ENCODE data around the gene CAPN1. TPM values are rescaled to one million over a fixed set of nuclear protein-coding genes. Genes with fewer than 3 reads are reported as not detected.

Gene CAPN1
- total and polyA plus RNA-seq, 9 of the 15 experiments (the other 6 are each of a cell fraction or from before 2014, with no cell fraction given) = 3.5 to 199 (median 61.6) TPM

DNA sequence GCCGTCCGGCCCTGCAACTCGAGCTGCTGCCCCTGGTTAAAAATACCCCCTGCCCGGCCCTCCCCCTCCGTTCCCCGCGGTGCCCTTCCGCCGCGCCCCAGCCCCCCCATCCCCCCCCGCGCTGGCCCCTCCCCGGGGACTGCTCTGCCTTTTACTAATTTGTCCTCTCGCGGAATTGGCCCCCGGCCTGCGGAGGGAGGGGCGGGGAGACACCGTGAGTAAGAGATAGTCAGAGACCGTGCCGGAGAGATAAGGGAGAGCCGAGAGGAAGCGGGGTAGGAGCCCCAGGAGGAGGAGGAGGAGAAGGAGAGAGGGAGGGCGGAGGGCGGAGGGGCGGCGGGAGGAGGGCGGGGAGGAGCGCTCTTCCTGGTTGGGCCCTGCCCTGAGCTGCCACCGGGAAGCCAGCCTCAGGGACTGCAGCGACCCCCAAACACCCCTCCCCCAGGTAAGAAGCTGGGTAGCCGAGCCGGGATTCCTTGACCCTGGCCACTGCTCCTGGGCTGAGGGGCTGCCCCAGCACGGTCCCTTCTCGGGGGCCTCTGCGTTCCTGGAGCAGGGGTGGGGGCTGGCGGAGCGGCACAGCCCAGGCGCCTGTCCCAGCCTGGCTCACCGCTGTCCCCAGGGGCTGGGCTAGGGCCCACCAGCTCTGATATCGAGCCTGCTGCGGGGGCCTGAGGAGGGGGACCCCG is at the start of gene CAPN1 (continued):
- peak; percentile 92 for TF ChIP-seq FOSL1 (tag; conservative IDR thresholded peaks at IDR 0.05)
- TF ChIP-seq KLF1 (tag; IDR thresholded peaks at IDR 0.05) = no peak
- no peak for TF ChIP-seq TAF7 (tag; IDR thresholded peaks at IDR 0.05)
- no peak for TF ChIP-seq EHMT2 (IDR thresholded peaks at IDR 0.05)
- TF ChIP-seq NFYB (IDR thresholded peaks at IDR 0.05; ENCODE audit: extremely low read depth, insufficient read length) = no peak
- TF ChIP-seq CC2D1A (IDR thresholded peaks at IDR 0.05) = no peak
- no peak for TF ChIP-seq RUNX1 (IDR thresholded peaks at IDR 0.05; ENCODE audit: low read depth)
- TF ChIP-seq ERF (CRISPR knock-in tag; IDR thresholded peaks at IDR 0.05) = no peak
- TF ChIP-seq HNRNPH1 (optimal IDR thresholded peaks at IDR 0.05; ENCODE audit: low read depth, low read length) = no peak
- TF ChIP-seq NCOA4 (IDR thresholded peaks at IDR 0.05; ENCODE audit: partially characterized antibody) = no peak
- TF ChIP-seq SETDB1 (IDR thresholded peaks at IDR 0.05; ENCODE audit: low read length) = no peak
- no peak for TF ChIP-seq KDM1A (IDR thresholded peaks at IDR 0.05)
- TF ChIP-seq ZNF696 (CRISPR knock-in tag; conservative IDR thresholded peaks at IDR 0.05) = no peak
- TF ChIP-seq ZNF124 (CRISPR knock-in tag; IDR thresholded peaks at IDR 0.05) = no peak
- no peak for TF ChIP-seq MAFK (IDR thresholded peaks at IDR 0.05; ENCODE audit: low read length)
- TF ChIP-seq HMGN3 (IDR thresholded peaks at IDR 0.05; ENCODE audit: borderline replicate concordance, extremely low read depth, insufficient read length, low read depth, low read length) = no peak
- no peak; the same call in 1 of the 2 replicates for TF ChIP-seq TCF3 (CRISPR knock-in tag; IDR thresholded peaks at IDR 0.05)
- no peak for TF ChIP-seq HNRNPK (IDR thresholded peaks at IDR 0.05; ENCODE audit: low read depth, low read length, poor library complexity, severe bottlenecking)
- TF ChIP-seq ZFPM2 (CRISPR knock-in tag; IDR thresholded peaks at IDR 0.05) = no peak
- TF ChIP-seq, protein P1, sequence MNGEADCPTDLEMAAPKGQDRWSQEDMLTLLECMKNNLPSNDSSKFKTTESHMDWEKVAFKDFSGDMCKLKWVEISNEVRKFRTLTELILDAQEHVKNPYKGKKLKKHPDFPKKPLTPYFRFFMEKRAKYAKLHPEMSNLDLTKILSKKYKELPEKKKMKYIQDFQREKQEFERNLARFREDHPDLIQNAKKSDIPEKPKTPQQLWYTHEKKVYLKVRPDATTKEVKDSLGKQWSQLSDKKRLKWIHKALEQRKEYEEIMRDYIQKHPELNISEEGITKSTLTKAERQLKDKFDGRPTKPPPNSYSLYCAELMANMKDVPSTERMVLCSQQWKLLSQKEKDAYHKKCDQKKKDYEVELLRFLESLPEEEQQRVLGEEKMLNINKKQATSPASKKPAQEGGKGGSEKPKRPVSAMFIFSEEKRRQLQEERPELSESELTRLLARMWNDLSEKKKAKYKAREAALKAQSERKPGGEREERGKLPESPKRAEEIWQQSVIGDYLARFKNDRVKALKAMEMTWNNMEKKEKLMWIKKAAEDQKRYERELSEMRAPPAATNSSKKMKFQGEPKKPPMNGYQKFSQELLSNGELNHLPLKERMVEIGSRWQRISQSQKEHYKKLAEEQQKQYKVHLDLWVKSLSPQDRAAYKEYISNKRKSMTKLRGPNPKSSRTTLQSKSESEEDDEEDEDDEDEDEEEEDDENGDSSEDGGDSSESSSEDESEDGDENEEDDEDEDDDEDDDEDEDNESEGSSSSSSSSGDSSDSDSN (IDR thresholded peaks at IDR 0.05; ENCODE audit: borderline replicate concordance in 1 of 2, low read depth in 2 of 2, low read length in 2 of 2) = 0 out of 4 replicates have a peak, but pooled peaks of 1 of the 2 experiments have one; percentile 13
- TF ChIP-seq, protein P2, sequence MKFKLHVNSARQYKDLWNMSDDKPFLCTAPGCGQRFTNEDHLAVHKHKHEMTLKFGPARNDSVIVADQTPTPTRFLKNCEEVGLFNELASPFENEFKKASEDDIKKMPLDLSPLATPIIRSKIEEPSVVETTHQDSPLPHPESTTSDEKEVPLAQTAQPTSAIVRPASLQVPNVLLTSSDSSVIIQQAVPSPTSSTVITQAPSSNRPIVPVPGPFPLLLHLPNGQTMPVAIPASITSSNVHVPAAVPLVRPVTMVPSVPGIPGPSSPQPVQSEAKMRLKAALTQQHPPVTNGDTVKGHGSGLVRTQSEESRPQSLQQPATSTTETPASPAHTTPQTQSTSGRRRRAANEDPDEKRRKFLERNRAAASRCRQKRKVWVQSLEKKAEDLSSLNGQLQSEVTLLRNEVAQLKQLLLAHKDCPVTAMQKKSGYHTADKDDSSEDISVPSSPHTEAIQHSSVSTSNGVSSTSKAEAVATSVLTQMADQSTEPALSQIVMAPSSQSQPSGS (CRISPR knock-in tag; IDR thresholded peaks at IDR 0.05) = no peak
- TF ChIP-seq ZC3H4 (CRISPR knock-in tag; IDR thresholded peaks at IDR 0.05; ENCODE audit: borderline replicate concordance) = no peak
- TF ChIP-seq COPS2 (conservative IDR thresholded peaks at IDR 0.05) = no peak
- TF ChIP-seq, protein P3, sequence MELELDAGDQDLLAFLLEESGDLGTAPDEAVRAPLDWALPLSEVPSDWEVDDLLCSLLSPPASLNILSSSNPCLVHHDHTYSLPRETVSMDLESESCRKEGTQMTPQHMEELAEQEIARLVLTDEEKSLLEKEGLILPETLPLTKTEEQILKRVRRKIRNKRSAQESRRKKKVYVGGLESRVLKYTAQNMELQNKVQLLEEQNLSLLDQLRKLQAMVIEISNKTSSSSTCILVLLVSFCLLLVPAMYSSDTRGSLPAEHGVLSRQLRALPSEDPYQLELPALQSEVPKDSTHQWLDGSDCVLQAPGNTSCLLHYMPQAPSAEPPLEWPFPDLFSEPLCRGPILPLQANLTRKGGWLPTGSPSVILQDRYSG (tag; conservative IDR thresholded peaks at IDR 0.05; ENCODE audit: low read depth) = no peak
- no peak for TF ChIP-seq ADNP (tag; IDR thresholded peaks at IDR 0.05)

All from K562 (cell line).